ENCODE measurements around the gene CFAP97D2. TPM values are rescaled to one million over a fixed set of nuclear protein-coding genes. Genes with fewer than 3 reads are reported as not detected.

The CFAP97D2 gene
- polyA plus RNA-seq, 1 of the 3 experiments (the other 2 are of a cell fraction): not detected

GRCh38 chr13:114145256-114145655, 33.8 kb upstream of the CFAP97D2 start:
- Histone ChIP-seq H3K9ac (no peak overlapping the region), H3K9me3 (no peaks in the 10 kb centered on the region), H3K4me3 (ENCODE audit: low read depth in 2 of 2, low read length in 1 of 2) (no peak overlapping the region), H3K4me1 (ENCODE audit: control insufficient read depth in 1 of 2, insufficient read depth in 2 of 2, low read depth in 1 of 2, low read length in 1 of 2) (peaks cover 0 to 16% of the 10 kb centered on the region in 2 experiments; a peak in 1 of 4 replicates), H4K20me1 (ENCODE audit: insufficient read depth) (no peaks in the 10 kb centered on the region), H2AFZ (ENCODE audit: low read depth) (no peak overlapping the region), H3K9me2 (no peaks in the 10 kb centered on the region), H3K27me3 (ENCODE audit: insufficient read depth) (no peaks in the 10 kb centered on the region), H3K79me2 (ENCODE audit: insufficient read depth) (no peaks in the 10 kb centered on the region), H3K4me2 (no peak overlapping the region), H3F3A (replicated peaks; ENCODE audit: insufficient read depth) (peaks cover 4% of the 10 kb centered on the region), H3K36me3 (replicated peaks in 1 of 2; ENCODE audit: control insufficient read depth in 1 of 2, insufficient read depth in 2 of 2, low read length in 1 of 2) (no peaks in the 10 kb centered on the region), H3K27ac (ENCODE audit: low read depth in 2 of 2, low read length in 1 of 2) (no peak overlapping the region)
- POLR2A ChIA-PET: no interaction called here
- 63% methylated on average over 3 of the region's 3 CpGs for WGBS (ENCODE audit: low lambda C conversion rate)
- no peak for TF ChIP-seq TEAD4 (IDR thresholded peaks at IDR 0.05; ENCODE audit: borderline replicate concordance, insufficient read depth)
- TF ChIP-seq JUND (IDR thresholded peaks at IDR 0.05): no peak
- no peak for TF ChIP-seq SIN3A (IDR thresholded peaks at IDR 0.05; ENCODE audit: borderline replicate concordance, low read depth, low read length)
- TF ChIP-seq, protein P1, sequence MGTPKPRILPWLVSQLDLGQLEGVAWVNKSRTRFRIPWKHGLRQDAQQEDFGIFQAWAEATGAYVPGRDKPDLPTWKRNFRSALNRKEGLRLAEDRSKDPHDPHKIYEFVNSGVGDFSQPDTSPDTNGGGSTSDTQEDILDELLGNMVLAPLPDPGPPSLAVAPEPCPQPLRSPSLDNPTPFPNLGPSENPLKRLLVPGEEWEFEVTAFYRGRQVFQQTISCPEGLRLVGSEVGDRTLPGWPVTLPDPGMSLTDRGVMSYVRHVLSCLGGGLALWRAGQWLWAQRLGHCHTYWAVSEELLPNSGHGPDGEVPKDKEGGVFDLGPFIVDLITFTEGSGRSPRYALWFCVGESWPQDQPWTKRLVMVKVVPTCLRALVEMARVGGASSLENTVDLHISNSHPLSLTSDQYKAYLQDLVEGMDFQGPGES (IDR thresholded peaks at IDR 0.05; ENCODE audit: low read depth, low read length): no peak
- no peak for TF ChIP-seq MXI1 (IDR thresholded peaks at IDR 0.05; ENCODE audit: low read depth, low read length)
- TF ChIP-seq EP300 (IDR thresholded peaks at IDR 0.05; ENCODE audit: borderline replicate concordance in 1 of 2, low read depth in 1 of 2, low read length in 1 of 2): no peak
- no peak for TF ChIP-seq RXRA (IDR thresholded peaks at IDR 0.05; ENCODE audit: borderline replicate concordance, low read depth)
- TF ChIP-seq RCOR1 (IDR thresholded peaks at IDR 0.05; ENCODE audit: low read length): no peak
- TF ChIP-seq CTCF (IDR thresholded peaks at IDR 0.05): no peak
- TF ChIP-seq GABPA (IDR thresholded peaks at IDR 0.05; ENCODE audit: low read depth): no peak
- TF ChIP-seq RFX5 (IDR thresholded peaks at IDR 0.05; ENCODE audit: low read length): no peak
- TF ChIP-seq, protein P2, sequence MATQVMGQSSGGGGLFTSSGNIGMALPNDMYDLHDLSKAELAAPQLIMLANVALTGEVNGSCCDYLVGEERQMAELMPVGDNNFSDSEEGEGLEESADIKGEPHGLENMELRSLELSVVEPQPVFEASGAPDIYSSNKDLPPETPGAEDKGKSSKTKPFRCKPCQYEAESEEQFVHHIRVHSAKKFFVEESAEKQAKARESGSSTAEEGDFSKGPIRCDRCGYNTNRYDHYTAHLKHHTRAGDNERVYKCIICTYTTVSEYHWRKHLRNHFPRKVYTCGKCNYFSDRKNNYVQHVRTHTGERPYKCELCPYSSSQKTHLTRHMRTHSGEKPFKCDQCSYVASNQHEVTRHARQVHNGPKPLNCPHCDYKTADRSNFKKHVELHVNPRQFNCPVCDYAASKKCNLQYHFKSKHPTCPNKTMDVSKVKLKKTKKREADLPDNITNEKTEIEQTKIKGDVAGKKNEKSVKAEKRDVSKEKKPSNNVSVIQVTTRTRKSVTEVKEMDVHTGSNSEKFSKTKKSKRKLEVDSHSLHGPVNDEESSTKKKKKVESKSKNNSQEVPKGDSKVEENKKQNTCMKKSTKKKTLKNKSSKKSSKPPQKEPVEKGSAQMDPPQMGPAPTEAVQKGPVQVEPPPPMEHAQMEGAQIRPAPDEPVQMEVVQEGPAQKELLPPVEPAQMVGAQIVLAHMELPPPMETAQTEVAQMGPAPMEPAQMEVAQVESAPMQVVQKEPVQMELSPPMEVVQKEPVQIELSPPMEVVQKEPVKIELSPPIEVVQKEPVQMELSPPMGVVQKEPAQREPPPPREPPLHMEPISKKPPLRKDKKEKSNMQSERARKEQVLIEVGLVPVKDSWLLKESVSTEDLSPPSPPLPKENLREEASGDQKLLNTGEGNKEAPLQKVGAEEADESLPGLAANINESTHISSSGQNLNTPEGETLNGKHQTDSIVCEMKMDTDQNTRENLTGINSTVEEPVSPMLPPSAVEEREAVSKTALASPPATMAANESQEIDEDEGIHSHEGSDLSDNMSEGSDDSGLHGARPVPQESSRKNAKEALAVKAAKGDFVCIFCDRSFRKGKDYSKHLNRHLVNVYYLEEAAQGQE (IDR thresholded peaks at IDR 0.05; ENCODE audit: low read depth, low read length): no peak
- no peak for TF ChIP-seq MEF2A (IDR thresholded peaks at IDR 0.05; ENCODE audit: borderline replicate concordance, low read depth)
- no peak for TF ChIP-seq NRF1 (IDR thresholded peaks at IDR 0.05; ENCODE audit: low read depth, low read length)
- no peak for TF ChIP-seq TCF12 (IDR thresholded peaks at IDR 0.05)
- no peak for TF ChIP-seq SMC3 (IDR thresholded peaks at IDR 0.05; ENCODE audit: low read depth, low read length)
- TF ChIP-seq EZH2phosphoT487 (IDR thresholded peaks at IDR 0.05; ENCODE audit: borderline replicate concordance, low read depth): no peak
- CTCF ChIA-PET: interaction anchor here (1.1 to 1.3 kb wide), 3 partner anchors 22 to 281 kb away, joined by 3 to 5 read pairs (median 3); partner anchors contain the start of gene GAS6
- DNase-seq: peak; percentile 40
